ENCODE results near the gene MVP.

The MVP gene

GRCh38 chr16:29876217-29876593 lies 55.9 kb downstream of the MVP start:
- ATAC-seq, result no peak
- TF ChIP-seq GLIS3 (CRISPR knock-in tag; IDR thresholded peaks at IDR 0.05), result no peak
- no peak for TF ChIP-seq ZNF8 (CRISPR knock-in tag; IDR thresholded peaks at IDR 0.05)
- TF ChIP-seq ZC3H10 (CRISPR knock-in tag; IDR thresholded peaks at IDR 0.05), result no peak
- TF ChIP-seq TCF4 (CRISPR knock-in tag; IDR thresholded peaks at IDR 0.05; ENCODE audit: borderline replicate concordance), result no peak
- TF ChIP-seq TOX (CRISPR knock-in tag; IDR thresholded peaks at IDR 0.05; ENCODE audit: borderline replicate concordance), result no peak
- no peak for TF ChIP-seq PPARA (CRISPR knock-in tag; IDR thresholded peaks at IDR 0.05; ENCODE audit: borderline replicate concordance)
- TF ChIP-seq ARNTL (CRISPR knock-in tag; IDR thresholded peaks at IDR 0.05; ENCODE audit: borderline replicate concordance, low read depth), result no peak
- no peak for TF ChIP-seq SNAI2 (CRISPR knock-in tag; IDR thresholded peaks at IDR 0.05)
- no peak for TF ChIP-seq PATZ1 (CRISPR knock-in tag; IDR thresholded peaks at IDR 0.05; ENCODE audit: borderline replicate concordance)
- TF ChIP-seq CSRNP3 (CRISPR knock-in tag; IDR thresholded peaks at IDR 0.05), result no peak
- TF ChIP-seq ZFP30 (CRISPR knock-in tag; IDR thresholded peaks at IDR 0.05), result no peak
- no peak for TF ChIP-seq ESRRG (CRISPR knock-in tag; IDR thresholded peaks at IDR 0.05)
- TF ChIP-seq ISL1 (CRISPR knock-in tag; IDR thresholded peaks at IDR 0.05), result no peak
- no peak for TF ChIP-seq ZFP3 (CRISPR knock-in tag; IDR thresholded peaks at IDR 0.05)
- no peak for TF ChIP-seq ZNF565 (CRISPR knock-in tag; conservative IDR thresholded peaks at IDR 0.05; ENCODE audit: low read depth)

GRCh38 chr16:29876594-29877249 lies 56.5 kb downstream of the MVP start:
- no peak for ATAC-seq
- no peak for TF ChIP-seq ZNF565 (CRISPR knock-in tag; conservative IDR thresholded peaks at IDR 0.05; ENCODE audit: low read depth)
- TF ChIP-seq GLIS3 (CRISPR knock-in tag; IDR thresholded peaks at IDR 0.05), result no peak
- no peak for TF ChIP-seq TSHZ2 (CRISPR knock-in tag; IDR thresholded peaks at IDR 0.05)
- TF ChIP-seq ESRRG (CRISPR knock-in tag; IDR thresholded peaks at IDR 0.05), result no peak
- TF ChIP-seq PPARA (CRISPR knock-in tag; IDR thresholded peaks at IDR 0.05; ENCODE audit: borderline replicate concordance), result no peak
- no peak for TF ChIP-seq OSR1 (CRISPR knock-in tag; IDR thresholded peaks at IDR 0.05)
- TF ChIP-seq TCF4 (CRISPR knock-in tag; IDR thresholded peaks at IDR 0.05; ENCODE audit: borderline replicate concordance), result no peak
- no peak for TF ChIP-seq ZFP30 (CRISPR knock-in tag; IDR thresholded peaks at IDR 0.05)
- no peak for TF ChIP-seq ZNF70 (CRISPR knock-in tag; IDR thresholded peaks at IDR 0.05)
- no peak for TF ChIP-seq BACH2 (CRISPR knock-in tag; IDR thresholded peaks at IDR 0.05; ENCODE audit: borderline replicate concordance)
- TF ChIP-seq SNAI2 (CRISPR knock-in tag; IDR thresholded peaks at IDR 0.05), result no peak
- no peak for TF ChIP-seq CREB5 (CRISPR knock-in tag; IDR thresholded peaks at IDR 0.05; ENCODE audit: low read depth)

GRCh38 chr16:29877266-29877961 lies 57.2 kb downstream of the MVP start:
- peak; percentile 65 for ATAC-seq
- TF ChIP-seq TOX (CRISPR knock-in tag; IDR thresholded peaks at IDR 0.05; ENCODE audit: borderline replicate concordance) (no peak), TCF4 (CRISPR knock-in tag; IDR thresholded peaks at IDR 0.05; ENCODE audit: borderline replicate concordance) (no peak), PPARA (CRISPR knock-in tag; IDR thresholded peaks at IDR 0.05; ENCODE audit: borderline replicate concordance) (no peak)

Measured in SK-N-SH treated with all-trans-retinoic acid at 6 μM for 48 hours (cell line).